SW480 (cell line): ENCODE measurements around the gene PTPN7.
"Not testable (repeated sequence)": the region's sequence is repeated elsewhere in the genome, so short reads cannot be mapped to it uniquely, and the experiment has no call there.

Experiments used
- DNase-seq: peaks from one replicate; pipeline ENCODE4 v3.0.0-alpha.2; 2016; ENCODE audit warnings: low spot score

PTPN7 gene

DNA sequence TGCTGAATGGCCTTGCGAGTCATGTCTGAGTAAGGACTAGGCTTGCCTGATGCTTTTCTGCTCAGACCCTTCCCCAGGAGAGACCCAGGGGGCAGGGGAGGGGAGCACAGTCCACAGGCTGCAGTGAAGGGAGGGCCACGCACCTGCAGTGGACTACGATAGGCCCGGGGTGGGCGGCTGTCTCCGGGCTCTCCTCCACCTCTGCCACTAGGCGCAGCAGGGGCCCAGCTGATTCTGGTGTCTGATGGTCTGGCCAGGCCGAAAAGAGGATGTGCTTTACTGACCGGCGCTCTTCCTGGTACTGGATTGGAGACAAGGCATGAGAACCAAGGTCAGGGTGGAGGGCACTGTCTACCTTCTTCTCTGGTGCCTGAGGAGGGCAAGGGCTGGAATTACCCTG, 8.0 kb downstream of the PTPN7 start:
- no peak for DNase-seq

DNA sequence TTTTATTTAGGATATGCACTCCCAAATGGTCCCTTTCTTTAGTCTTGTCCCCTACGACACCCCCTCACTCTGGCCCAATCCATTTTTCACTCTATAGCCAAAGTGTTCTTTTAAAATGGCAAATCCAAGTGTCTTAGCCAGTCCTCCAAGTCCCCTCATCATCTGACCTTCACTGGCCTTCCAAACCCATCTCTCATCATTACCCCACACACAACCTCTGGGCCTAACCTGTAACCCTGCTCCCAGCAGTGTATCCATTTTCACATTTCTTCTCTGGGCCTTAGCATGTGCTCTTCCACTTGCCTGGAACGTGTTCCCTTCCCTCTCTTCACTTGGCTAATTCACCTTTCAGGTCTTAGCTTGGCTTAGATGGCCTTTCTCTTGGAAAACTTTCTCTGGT, 9.4 kb downstream of the PTPN7 start:
- no peak for DNase-seq

DNA sequence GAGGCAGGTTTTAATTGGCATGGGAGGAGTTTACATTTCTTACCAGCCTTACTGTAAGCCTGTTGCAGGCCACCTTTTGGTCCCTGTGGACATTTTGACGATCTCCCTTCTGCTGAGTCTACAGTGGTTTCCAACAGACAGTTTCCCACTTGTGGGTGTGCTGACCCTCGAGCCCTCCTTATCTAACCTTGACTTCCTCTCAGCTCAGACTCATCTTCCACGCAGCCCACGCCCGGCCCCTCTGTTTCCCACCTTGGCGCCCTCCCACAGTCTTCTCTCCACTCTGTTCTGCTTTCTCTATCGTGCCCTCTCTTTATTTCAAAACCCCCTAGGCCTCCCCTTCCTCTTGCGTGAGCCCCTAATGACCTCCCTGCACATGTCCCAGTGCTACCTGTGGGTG, 9.8 kb downstream of the PTPN7 start:
- DNase-seq: no peak

DNA sequence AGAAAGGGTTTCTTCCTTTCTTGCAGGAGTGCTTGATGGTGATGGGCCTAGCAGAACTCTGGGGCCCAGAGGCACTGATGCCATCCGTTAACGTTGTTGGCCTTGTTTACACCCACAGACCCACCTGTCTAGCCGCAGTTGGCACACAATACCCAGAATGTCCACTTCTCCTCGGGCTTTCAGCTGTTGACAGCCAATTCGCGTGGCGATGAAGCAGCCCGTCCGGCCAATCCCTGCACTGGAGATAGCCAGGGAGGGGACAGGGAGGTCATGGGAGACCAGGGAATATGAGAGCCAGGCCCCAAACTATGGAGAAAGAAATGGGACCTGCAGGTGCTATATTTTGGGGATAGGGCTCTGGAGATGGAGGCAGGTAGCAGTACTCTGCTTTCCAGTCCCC, 10.2 kb downstream of the PTPN7 start:
- no peak for DNase-seq

DNA sequence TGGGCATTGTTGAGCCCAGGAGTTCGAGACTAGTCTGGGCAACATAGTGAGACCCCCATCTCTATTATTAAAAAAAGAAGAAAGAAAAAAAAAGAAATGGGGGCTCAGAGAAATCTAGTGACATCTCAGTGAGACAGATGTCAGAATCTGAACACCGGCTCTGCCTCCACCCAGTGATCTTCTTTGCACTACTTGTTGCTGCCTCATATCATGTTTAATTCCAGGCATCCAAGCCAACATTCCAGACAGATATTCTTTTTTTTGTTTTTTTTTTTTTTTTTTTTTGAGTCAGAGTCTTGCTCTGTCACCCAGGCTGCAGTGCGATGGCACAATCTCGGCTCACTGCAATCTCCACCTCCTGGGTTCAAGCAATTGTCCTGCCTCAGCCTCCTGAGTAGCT, 10.8 kb downstream of the PTPN7 start:
- no peak for DNase-seq

DNA sequence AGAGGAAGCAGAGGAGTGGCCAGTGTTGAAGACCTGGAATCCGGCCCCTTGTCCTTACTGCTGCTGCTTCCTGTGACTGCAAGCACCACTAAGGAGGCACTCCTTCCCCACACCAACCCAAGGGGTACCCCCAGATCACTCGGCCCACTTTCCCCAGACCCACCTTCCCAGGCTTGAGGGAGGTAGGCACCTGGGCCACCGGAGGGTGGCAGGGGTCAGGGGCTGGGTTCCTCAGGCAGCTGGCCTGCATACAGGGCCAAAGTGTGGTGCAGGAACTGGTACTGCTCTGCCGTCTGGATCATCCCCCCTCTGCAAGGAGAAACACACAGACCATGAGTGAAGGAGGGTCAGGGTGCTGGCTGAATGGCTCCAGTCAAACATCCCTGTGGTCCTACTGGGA, 12.0 kb downstream of the PTPN7 start:
- no peak for DNase-seq

DNA sequence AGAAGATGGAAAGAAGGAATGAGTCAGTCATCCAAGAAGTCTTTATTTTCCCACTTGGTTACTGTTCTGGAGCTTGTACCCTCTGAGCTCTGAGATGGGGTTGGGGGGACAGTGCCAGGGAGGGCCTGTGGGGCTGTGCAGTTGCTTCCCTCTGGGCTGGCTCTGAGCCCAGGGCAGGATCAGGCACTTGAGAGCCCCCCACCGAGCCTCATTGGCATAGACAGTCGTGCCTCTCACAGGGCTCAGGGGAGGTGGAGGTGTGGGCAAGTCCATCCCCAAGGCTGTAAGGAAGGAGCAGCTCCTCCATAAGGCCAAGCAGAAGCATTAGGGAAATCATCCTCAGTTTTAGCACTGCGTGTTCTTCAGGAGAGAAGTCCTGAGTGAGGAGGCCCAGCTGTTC, 13.4 kb downstream of the PTPN7 start:
- DNase-seq: no peak

DNA sequence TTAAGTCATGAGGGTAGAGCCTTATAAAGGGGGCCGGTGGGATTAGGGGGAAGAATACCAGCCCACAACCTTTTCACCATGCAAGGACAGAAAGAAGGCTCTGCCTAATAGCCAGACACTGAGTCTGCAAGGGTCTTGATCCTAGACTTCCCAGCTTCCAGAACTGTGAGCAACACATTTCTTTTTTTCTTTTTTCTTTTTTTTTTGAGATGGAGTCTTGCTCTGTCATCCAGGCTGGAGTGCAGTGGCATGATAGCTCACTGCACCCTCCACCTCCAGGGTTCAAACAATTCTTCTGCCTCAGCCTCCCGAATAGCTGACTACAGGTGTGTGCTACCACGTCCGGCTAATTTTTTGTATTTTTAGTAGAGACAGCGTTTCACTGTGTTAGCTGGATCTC, 14.1 kb downstream of the PTPN7 start:
- no peak for DNase-seq

DNA sequence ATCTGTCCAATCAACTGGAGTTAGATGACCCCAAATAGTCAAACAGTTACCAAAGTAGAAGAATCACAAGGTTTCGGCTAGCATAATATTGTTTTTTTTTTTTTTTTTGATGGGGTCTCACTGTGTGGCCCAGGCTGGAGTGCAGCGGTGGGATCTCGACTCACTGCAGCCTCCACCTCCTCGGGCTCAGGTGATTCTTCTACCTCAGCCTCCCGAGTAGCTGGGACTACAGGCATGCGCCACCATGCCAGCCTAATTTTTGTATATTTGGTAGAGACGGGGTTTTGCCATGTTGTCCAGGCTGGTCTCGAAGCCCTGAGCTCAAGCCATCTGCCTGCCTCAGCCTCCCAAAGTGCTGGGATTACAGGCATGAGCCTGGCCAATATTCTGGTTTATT, 14.7 kb downstream of the PTPN7 start:
- not testable (repeated sequence) for DNase-seq

DNA sequence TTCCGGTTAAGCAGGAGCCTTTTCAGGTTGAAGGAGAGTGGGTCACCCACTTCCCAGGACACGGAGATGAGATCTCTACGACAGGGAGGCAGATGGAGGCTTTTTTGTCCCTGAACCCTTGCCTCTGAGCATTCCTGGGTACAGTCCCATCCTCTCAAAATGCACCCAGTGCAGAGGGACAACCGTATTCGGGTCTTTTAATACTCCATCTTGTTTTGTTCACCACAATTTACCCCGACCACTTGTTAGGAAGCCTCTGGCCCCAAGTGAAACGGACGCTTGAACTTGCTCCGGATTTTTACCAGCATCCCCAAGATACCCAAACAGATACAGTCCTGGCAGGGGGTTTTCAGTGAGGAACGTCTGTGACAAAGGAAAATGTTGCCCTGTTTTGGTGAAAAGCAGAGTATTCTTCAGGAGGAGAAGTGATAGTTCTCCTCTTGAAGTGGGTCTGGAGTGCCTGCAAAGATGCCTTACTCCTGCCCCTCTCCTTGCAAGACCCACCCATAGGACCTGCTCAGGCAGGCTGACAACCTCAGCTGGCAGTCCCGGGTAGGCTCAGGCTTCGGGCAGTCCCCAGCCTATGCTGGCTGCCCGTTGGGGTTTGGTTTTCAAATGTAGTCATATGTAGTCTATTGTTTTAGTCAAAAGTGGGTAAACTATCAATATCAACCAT, 15.2 kb downstream of the PTPN7 start:
- DNase-seq: no peak

DNA sequence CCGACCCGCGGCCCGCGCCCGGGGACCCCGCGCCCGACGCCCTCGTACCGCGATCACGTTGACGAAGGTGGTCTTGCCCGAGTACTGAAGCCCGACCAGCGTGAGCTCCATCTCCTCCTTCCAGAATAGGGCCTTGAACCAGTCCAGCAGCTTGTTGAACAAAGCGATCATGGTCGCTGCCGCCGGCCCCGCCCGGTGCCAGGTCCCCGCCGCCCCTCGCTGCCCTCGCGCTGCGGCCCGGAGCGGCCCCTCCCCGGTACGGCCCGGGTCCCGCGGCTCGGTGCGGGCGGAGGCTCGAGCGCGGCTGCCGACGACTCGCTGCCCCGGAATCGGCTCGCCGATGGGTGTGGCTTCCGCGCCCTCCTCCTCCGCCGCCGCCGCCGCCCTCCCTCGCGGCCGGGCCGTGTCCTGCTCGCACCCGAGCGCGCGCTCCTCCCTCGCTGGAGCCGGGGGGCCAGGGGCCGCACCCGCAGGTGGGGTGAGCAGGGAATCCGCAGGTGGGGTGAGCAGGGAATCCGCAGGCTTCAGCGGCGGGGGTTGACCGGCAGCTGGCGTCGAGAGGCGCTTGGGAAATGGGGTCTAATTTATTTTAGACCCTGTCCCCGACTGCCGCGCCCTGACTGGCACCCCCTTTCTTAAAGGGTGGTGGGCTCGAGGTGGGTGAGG, 15.9 kb downstream of the PTPN7 start, which contains the start of gene ARL8A:
Gene ARL8A, minus strand, starts transcription at position 336 of the 666 bp plus-strand sequence. Its CDS starts 165 bp downstream, at position 171.
- DNase-seq: peak; percentile 27

DNA sequence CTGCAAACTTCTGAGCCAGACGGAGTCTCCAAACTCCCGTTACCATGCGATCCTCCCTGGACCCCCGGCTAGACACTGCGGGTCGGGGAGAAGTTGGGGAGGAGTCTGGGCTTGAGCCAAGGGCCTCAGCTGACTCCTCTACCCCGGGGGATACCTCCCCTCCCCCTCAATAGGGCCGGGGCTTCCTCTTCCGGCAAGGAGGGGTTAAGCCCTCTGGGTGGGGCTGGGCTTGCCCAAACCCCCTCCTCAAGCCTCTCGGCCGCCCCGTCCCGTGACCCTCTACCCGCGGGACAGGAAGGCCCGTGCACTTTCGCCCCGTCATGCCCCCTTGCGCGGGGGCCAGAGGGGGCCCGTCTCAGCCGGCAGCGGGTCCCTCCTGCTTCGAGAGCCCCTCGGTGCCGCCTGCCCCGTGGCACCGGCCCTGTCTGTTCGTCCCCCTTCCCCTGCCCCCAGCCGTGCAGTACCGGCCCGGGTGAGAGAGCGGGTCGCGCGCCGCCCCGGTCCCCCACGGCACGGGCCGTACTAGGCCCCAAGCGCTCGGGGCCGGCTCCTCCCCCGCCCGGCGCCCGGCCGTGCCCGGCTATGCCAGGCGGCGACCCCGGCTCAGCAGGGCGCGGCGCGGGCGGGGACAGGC, 16.5 kb downstream of the PTPN7 start:
- no peak for DNase-seq

DNA sequence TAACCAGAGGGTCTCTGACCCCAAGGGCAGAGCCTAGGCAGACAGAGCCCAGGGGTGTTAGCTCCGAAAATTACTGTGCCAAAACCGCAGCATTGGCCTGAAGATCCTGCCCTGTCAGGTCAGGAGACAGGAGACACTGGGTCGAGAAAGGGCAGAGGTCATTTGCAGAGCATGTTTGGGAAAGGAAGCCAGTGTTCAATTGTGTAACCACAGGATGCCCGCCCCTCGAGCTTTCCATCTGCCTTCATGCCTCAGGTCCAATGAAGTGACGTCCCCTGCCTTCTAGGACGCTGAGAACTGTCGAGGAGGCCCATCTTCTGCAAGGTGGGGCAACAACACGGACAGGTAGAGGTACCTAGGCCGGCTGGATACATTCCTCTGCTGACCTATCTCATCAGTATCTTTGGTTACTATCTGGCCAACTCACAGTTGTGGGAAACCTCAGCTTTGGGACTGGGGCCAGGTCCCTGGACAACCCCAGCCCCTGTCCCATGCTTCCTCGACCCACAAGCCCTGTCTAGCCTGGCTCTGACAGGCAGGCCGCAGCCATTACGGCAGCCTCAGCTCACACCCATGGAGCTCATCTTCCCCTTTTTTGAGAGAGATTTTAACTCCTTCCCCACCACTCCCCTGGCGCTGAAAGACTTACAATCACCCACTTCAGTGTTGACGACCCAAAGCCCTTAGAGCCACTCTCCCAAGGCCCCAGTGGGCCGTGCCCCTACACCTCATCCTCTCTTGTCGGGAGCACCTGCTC, 17.2 kb downstream of the PTPN7 start:
- peak; percentile 11 for DNase-seq

DNA sequence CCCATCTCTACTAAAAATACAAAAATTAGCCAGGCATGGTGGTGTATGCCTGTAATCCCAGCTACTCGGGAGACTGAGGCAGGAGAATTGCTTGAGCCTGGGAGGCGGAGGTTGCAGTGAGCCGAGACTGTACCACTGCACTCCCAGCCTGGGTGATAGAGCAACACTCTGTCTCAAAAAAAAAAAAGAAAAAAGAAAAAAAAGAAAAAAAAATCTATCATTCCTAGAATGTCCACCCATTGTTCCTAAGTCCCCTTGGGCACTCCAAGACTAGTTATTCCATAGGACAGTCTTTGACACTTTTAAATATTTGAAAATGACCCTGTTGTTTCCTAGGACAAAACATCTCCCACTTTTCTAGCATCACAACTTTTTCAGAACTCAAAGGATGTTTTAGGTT, 18.9 kb downstream of the PTPN7 start:
- DNase-seq: not testable (repeated sequence)

DNA sequence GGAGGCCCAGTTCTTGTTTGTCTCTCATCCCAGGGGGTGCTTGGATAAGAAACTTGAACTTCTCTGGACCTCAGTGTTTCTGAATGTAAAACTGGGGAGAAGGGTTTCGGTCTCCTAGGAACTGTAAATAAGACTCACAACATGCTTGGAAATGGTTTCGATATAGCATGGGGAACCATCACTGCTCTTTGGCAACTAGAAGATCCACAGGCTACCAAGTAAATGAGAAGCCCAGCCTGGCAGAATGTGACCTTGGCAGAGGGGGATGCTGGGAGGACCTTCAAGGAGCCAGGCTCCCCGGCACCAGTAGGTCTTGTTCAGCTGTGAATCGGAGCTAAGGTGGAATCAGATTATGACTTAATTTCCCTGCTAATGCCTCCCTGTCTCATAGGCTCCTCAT, 19.6 kb downstream of the PTPN7 start:
- no peak for DNase-seq

DNA sequence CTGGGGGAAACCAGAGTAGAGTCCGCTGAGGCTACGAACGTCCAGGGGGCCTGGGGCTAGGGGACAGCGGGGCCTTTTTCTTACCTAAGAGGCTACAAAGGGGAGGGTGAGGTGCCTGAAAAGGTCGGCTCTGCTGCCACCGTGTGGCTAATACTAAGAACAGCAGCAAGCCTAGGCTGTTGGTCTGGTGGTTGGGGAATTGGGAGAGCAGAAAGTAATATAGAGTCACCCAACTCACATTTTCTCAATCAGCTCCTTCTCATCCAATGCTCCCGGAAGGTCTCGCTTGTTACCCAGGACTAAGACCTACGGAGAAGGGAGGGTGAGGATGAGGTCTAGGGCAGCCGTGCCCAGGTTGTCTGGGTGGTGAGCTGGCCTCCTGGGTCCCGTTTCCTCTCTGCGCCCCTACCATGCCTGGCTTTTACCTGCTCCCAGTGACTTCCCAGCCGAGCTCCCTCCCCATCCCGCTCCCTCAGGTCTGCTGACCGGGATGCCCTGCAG, 25.1 kb downstream of the PTPN7 start:
- peak; percentile 53 for DNase-seq

DNA sequence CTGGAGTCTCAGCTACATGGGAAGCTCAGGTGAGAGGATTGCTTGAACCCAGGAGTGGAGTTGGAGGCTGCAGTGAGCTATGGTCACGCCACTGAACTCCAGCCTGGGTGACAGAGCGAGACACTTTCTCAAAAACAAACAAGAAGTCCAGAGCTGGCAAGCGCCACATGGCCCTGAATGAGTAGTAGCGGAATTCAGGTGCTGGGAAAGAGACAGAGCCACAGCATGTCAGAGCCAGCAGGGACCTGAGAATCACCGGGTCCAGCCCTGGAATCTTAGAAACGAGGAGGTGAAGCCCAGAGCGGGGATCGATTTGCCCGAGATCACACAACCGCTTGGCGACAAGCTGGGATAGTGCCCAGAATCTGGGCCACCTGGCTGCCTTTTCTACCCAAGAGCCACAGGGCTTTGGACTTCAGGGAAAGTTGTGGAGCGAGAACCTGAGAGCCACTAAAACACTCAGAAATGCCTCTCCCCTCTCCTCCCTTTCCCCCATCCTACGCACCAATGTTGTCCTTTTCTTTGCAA, 25.7 kb downstream of the PTPN7 start:
- no peak for DNase-seq

DNA sequence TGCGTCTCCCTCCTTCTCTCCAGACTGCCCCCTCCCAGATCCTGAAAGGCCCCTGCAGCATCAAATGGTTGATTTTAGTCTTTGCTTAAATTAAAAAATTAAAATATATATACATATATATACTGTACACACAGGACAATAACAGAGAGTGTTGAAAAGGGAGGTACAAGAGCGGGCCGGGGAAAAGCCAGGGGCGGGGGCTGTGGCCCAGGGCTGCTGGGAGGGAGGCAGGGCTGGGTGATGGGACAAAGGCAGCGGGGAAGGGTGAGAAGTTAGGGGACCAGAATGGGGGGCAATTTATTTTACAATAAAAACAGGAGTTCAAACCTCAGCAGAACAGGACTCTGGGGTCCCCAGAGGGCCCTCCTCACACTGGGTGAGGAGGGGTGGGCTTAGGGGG, 26.4 kb downstream of the PTPN7 start:
- no peak for DNase-seq

DNA sequence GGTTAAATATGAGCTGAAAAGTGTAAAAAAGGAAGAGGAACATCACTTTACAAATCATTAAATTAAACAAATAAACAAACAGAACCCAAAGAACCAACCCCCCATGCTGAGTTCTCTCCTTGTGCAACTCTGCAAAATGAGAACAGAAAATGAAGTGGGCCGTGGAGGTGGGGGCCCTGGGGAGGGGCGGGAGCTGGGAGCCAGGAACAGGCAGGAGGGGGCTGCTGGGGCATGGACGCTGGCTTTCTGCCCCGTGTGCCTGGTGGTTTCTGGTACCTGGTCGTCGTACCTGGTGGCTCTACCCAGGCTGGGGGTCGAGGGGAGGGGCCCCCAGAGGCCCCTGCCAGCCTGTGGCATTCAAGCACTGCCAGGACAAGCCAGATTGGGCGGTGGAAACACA, 26.9 kb downstream of the PTPN7 start:
- no peak for DNase-seq

DNA sequence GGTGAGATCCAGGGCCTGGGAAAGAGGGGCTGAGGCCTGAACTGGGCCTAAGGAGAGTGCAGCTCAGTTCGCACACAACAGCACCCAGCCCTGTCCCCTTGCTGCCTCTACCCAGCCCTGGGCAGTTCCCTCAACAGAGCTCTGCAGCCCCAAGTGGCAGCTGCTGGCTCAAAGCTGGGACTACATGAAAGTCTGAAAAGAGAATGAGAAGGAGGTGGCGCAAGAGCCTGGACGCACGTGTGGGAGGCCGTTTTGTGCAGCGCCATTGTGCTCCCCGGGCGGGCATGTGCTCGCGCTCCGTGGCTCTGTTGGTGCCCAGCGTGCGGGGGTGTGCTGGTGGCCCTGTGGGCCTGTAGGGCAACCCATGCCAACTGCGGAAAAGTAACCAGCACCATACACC, 27.4 kb downstream of the PTPN7 start:
- no peak for DNase-seq

DNA sequence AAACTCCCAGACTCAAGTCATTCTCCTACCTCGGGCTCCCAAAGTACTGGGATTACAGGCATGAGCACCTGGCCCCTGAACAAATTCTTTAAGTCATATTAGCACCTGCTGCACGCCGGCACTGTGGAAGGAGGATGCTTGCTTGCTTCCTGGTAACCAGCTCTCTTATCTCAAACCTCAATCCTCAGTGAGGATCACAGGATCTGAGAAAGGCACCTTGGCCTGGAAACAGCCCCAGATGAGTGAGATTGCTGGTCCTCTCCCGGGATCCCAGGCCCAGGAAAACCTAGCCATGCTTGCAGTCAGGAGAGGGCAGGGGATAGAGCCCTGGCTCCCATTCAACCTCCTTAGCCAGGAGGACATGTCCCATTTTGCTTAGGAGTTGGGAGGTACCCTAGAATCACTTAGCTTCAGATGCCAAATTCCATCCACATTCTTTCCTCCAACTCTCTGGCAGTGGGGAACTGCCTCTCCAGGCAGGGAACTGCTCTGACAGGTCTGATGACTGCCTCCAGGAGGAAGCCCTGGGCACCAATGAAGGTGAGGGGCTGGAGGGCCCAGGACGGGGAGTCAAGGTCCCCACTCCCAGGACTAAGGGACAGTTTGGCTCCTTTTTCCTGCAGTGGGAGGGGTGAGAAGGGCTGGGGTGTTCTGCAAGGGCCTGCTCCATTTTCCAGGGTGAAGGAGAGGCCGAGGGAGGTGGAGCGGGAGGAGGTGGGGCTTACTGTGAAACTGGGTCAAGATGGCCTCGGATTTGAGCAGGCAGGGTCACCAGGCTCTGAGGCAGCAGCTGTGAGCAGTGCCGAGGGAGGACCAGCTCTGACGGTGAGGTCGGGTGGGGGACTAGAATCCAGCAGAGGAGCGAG, 28.2 kb downstream of the PTPN7 start:
- no peak for DNase-seq
